ENCODE data around the gene STYK1.

The STYK1 gene

DNA sequence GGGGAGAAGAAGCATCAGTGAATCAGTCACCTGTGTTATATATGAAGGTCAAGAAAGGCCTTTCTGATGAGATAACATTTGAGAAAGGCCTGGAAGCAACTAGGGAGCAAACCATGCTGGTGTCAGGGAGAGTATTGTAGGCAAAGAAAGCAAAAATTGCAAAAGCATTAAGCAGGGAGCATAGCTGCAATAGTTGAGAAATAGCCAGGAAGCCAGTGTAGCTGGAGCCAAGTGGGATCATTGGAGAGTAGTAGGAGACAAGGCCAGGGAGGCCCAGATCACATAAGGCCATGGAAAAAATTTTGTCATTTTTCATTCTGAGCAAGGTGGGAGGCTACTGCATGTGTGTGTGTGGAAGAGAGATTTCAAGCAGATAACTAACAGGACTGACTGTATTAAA lies 41.6 kb downstream of the STYK1 start:
- no peak for DNase-seq (ENCODE audit: low read depth)
- no peak overlapping the region for H3K4me3 ChIP-seq (replicated peaks; ENCODE audit: low read depth, low read length)
- TF ChIP-seq, protein P1, sequence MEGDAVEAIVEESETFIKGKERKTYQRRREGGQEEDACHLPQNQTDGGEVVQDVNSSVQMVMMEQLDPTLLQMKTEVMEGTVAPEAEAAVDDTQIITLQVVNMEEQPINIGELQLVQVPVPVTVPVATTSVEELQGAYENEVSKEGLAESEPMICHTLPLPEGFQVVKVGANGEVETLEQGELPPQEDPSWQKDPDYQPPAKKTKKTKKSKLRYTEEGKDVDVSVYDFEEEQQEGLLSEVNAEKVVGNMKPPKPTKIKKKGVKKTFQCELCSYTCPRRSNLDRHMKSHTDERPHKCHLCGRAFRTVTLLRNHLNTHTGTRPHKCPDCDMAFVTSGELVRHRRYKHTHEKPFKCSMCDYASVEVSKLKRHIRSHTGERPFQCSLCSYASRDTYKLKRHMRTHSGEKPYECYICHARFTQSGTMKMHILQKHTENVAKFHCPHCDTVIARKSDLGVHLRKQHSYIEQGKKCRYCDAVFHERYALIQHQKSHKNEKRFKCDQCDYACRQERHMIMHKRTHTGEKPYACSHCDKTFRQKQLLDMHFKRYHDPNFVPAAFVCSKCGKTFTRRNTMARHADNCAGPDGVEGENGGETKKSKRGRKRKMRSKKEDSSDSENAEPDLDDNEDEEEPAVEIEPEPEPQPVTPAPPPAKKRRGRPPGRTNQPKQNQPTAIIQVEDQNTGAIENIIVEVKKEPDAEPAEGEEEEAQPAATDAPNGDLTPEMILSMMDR (IDR thresholded peaks at IDR 0.05; ENCODE audit: low read length, missing control alignments), result no peak

DNA sequence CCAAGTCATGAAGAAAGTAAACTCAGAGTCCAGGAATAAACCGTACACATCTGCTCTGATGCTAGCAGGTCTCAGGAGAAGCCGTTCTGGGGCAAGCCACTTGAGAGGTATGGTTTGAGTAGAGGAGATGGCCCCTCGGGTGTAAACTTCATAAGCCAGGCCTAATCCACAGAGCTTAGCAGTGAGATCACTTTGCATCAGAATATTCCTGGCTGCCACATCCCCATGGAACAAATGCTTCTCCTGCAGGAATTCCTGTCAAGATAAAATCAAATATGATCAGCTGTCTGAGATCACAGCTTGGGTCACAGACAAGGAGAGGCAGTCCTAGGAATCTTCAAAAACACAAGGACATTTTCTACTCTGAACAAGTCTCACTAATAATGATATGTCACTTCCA lies 49.2 kb downstream of the STYK1 start:
- TF ChIP-seq, protein P1 (IDR thresholded peaks at IDR 0.05; ENCODE audit: low read length, missing control alignments), result no peak
- H3K4me3 ChIP-seq (replicated peaks; ENCODE audit: low read depth, low read length), result no peak overlapping the region
- DNase-seq (ENCODE audit: low read depth), result no peak

DNA sequence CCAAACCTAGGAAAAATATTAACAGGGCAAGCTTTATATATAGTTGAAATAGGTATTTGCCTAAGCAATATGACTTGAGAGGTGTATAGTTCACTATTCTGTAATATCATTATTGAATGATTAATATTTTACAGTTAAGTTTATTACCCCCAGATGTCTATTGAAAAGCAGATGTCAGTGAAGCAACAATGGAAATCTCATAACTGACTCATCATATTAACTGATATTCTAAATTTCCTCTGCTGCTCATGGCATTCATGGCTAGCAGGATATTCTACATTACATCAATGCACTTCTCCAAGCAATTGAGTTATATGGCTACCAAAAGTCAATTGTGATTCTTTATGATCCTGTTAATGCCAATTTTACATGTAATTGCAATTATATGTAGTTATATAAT lies 50.7 kb downstream of the STYK1 start:
- no peak overlapping the region for H3K4me3 ChIP-seq (replicated peaks; ENCODE audit: low read depth, low read length)
- DNase-seq (ENCODE audit: low read depth), result no peak
- TF ChIP-seq, protein P1 (IDR thresholded peaks at IDR 0.05; ENCODE audit: low read length, missing control alignments), result no peak

DNA sequence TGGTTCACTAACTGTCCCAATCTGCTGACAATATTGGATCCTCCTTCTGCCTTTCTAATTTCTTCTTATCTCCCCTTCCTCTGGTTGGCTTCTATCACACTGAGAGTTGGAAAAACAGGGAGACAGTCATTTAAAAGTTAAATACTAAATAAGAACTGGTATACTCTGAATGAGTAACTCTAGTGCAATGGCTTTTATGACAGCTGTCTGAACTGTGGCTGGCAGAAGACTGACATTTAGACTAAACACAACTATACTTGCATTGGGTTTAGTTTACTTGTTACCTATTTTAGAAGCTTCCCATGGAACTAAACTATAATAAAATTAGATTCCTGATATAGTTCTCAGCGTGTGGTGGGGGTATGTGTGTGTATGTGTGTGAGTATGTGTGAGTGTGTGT lies 52.6 kb downstream of the STYK1 start:
- no peak for DNase-seq (ENCODE audit: low read depth)
- TF ChIP-seq, protein P1 (IDR thresholded peaks at IDR 0.05; ENCODE audit: low read length, missing control alignments), result no peak
- no peak overlapping the region for H3K4me3 ChIP-seq (replicated peaks; ENCODE audit: low read depth, low read length)

DNA sequence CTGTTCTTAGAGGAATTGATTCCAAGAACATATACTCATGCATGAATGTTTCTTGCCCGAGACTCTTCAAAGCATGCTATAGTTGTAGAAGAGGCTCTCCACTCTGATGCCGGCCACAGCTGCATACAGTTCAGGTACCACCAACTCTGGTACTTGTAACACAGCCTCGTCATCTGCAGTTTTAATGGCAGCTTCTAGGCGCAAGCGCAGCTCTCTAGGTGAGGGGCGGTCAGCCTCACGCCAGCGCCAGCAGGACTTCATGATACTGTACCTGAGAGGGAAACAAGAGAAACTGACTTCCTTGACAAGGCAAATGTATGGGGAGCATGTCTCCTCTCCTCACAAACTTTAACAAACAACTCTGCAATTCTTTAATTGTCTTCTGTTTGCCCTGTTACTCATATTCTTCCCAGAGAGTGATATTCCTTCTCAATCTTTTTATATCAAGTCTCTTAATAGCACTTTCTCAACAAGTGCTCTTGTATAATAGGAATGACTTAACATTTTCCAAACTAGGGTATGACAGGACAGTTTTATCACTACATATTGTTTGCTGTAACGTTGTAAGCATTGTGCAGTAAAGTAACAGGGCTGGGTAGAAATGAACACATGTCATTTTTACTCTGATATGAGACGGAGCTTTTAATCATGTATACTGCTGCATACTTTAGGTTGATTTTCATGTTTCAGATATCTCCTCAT lies 53.6 kb downstream of the STYK1 start:
- no peak overlapping the region for H3K4me3 ChIP-seq (replicated peaks; ENCODE audit: low read depth, low read length)
- DNase-seq (ENCODE audit: low read depth), result no peak
- TF ChIP-seq, protein P1 (IDR thresholded peaks at IDR 0.05; ENCODE audit: low read length, missing control alignments), result no peak

DNA sequence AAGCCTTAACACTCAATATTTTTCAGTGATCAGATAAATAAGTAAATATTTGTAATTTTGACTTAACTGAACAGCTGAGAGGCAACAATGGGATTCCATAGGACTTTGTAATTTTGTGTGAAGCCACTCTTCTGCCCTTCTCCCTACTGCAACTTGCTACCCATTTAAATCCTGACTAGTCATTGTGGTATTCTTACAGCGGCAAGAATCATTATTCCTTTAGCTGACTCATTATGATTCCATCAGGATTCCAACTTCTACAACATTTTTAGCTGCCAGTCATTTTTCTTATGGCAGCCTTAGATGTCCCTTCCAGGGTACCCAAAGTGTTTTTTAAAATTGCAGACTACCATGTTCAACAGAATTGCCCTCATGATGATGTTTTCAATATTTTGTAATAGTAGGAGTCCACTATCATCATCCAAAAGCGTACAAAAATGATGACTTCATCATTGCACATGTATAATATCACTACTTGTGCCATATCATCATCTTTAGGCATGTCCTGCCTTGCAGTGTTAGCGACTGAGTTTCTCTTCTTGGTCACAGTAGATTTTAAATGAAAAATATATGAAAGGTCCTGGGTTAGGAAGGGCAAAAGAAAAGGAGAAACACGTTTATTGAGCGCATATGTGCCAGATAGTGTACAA lies 55.4 kb downstream of the STYK1 start:
- H3K4me3 ChIP-seq (replicated peaks; ENCODE audit: low read depth, low read length), result no peak overlapping the region
- peak; percentile 61 for DNase-seq (ENCODE audit: low read depth)
- TF ChIP-seq, protein P1 (IDR thresholded peaks at IDR 0.05; ENCODE audit: low read length, missing control alignments), result no peak

DNA sequence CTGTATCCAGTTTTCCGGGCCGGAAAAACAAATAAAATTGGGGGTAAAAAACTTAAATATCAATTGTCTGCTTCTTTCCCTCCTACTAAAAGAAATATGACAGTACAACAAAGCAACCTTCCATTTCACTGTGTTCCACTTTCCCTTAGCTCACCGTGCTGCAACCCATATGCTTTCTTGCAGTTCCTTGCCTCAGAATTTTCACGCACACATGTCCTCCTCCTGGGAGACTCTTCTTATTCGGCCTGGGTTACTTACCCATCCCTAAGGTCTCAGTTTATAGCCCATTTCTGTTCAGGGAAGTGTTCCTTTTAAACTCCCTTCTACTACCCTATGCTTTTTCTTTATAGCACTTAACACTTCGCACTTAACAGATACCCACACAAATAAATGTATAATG lies 56.0 kb downstream of the STYK1 start:
- no peak for DNase-seq (ENCODE audit: low read depth)
- no peak overlapping the region for H3K4me3 ChIP-seq (replicated peaks; ENCODE audit: low read depth, low read length)
- TF ChIP-seq, protein P1 (IDR thresholded peaks at IDR 0.05; ENCODE audit: low read length, missing control alignments), result no peak

Measured in fibroblast of pulmonary artery (primary cell).